ENCODE results near the gene TULP4.
A peak's percentile ranks its signal among the peaks of the same experiment; 100 is the strongest.

The TULP4 gene

GRCh38 chr6:158536084-158536890 is 224.0 kb downstream of the TULP4 start:
- DNase-seq (ENCODE audit: low read depth), result peak; percentile 69
- TF ChIP-seq CTCF (IDR thresholded peaks at IDR 0.05; ENCODE audit: insufficient read depth, low read depth, low read length, missing control alignments), result no peak
- peak overlapping the region; percentile 28 for H3K4me3 ChIP-seq (ENCODE audit: low read length)

- peak; percentile 20 for DNase-seq (ENCODE audit: low read depth)
- peak overlapping the region; percentile 22 for H3K4me3 ChIP-seq (ENCODE audit: low read length)
Observed at GRCh38 chr6:158536891-158537798, 224.9 kb downstream of the TULP4 start.

GRCh38 chr6:158538741-158539140 is 226.5 kb downstream of the TULP4 start:
- no peak for DNase-seq (ENCODE audit: low read depth)
- H3K4me3 ChIP-seq (ENCODE audit: low read length), result no peak overlapping the region
- no peak for TF ChIP-seq CTCF (IDR thresholded peaks at IDR 0.05; ENCODE audit: insufficient read depth, low read depth, low read length, missing control alignments)

More at GRCh38 chr6:158536891-158537798, 224.9 kb downstream of the TULP4 start:
- TF ChIP-seq CTCF (IDR thresholded peaks at IDR 0.05; ENCODE audit: insufficient read depth, low read depth, low read length, missing control alignments), result no peak

- no peak for TF ChIP-seq CTCF (IDR thresholded peaks at IDR 0.05; ENCODE audit: insufficient read depth, low read depth, low read length, missing control alignments)
- H3K4me3 ChIP-seq (ENCODE audit: low read length), result no peak overlapping the region
- no peak for DNase-seq (ENCODE audit: low read depth)
Observed at GRCh38 chr6:158539413-158539812, 227.1 kb downstream of the TULP4 start.

- TF ChIP-seq CTCF (IDR thresholded peaks at IDR 0.05; ENCODE audit: insufficient read depth, low read depth, low read length, missing control alignments), result no peak
- H3K4me3 ChIP-seq (ENCODE audit: low read length), result no peak overlapping the region
- DNase-seq (ENCODE audit: low read depth), result no peak
Observed at GRCh38 chr6:158539881-158540280, 227.6 kb downstream of the TULP4 start.

GRCh38 chr6:158543606-158544185 is 231.4 kb downstream of the TULP4 start:
- TF ChIP-seq CTCF (IDR thresholded peaks at IDR 0.05; ENCODE audit: insufficient read depth, low read depth, low read length, missing control alignments), result no peak
- H3K4me3 ChIP-seq (ENCODE audit: low read length), result no peak overlapping the region
- no peak for DNase-seq (ENCODE audit: low read depth)

All from epithelial cell of esophagus (primary cell).